ENCODE data around the gene CD69.

GRCh38 chr12:9745199-9745598 is 15.5 kb downstream of the CD69 start:
- TF ChIP-seq CTCF (IDR thresholded peaks at IDR 0.05) = no peak
- TF ChIP-seq EZH2 (IDR thresholded peaks at IDR 0.05) = no peak

Measured in neural progenitor cell (in vitro differentiated cells).